HG03342 (cell line): ENCODE measurements around the gene MRPS18B.
A peak's percentile ranks its signal among the peaks of the same experiment; 100 is the strongest.
"Not testable (repeated sequence)": the region's sequence is repeated elsewhere in the genome, so short reads cannot be mapped to it uniquely, and the experiment has no call there.

Experiments
- ATAC-seq: cut with Tn5 transposase; IDR thresholded peaks from one replicate; pipeline ENCODE4 v1.9.1; 2021; ENCODE audit warnings: mild to moderate bottlenecking, moderate library complexity; ENCODE audit not compliant: unreplicated experiment

The MRPS18B gene

DNA sequence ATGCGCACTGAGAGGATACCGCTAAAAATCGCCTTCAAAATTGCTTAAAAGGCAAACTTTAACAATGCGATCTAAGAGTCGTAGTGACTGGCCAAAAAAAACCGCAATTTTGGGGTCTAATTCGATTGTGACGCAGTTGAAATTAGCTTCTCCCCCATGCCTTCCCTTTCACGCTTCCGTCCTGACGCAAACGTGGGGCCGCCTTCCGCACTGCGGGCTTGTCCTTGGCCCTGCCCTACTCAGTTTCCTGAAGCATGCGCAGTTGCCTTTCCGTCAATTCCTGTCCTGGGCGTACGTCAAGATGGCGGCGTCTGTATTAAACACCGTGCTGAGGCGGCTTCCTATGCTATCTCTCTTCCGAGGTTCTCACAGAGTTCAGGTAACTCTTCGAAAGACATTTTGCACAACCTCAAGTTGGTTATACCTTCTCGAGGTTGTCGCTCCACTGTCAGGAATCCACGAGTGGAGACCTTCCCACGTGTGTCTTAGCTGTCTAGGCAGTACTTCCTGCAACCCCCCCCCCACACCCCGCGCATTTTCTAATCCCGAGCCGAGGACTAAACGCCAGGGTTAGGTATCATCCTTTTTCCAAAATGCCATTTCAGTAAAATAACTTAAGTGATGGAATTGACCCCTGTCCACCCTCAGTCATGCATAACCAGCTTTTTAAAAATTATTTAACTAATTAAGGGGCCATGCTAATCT is at the start of gene MRPS18B:
Gene MRPS18B (plus strand): TSS at position 276 of the 705 bp plus-strand sequence. CDS start 26 bp downstream, at position 302.
- peak; percentile 63 for ATAC-seq

- ATAC-seq: no peak
Measured at GRCh38 chr6:30568245-30568644, 49.4 kb upstream of the MRPS18B start.

GRCh38 chr6:30570263-30570662 is 47.4 kb upstream of the MRPS18B start:
- ATAC-seq: no peak

DNA sequence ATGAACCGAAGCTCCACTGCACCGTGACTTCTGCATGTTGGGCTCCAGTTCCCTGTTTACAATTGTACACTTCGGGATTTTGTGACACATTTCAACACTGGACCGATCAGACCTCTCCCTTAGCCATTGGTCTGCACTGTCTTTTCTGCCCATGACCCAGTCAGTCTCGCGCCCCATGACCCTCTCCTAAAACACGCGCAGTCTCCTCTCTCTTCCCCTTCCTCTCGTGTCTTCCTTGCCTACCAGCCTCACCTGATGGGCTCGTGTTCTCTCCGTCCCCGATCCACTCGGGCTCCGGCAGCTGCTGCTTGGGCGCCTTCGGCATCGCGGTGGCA is 46.9 kb upstream of the MRPS18B start:
- peak; percentile 18 for ATAC-seq

GRCh38 chr6:30571075-30571761 is 46.4 kb upstream of the MRPS18B start, which contains the start of gene ABCF1:
Gene ABCF1, plus strand, starts transcription at chr6:30571442. Its CDS starts 46 bp downstream, at chr6:30571488.
- peak; percentile 88 for ATAC-seq

GRCh38 chr6:30571762-30572082 is 45.9 kb upstream of the MRPS18B start:
- ATAC-seq: no peak

- no peak for ATAC-seq
Measured at GRCh38 chr6:30572148-30572547, 45.5 kb upstream of the MRPS18B start.

- no peak for ATAC-seq
Measured at GRCh38 chr6:30573113-30573512, 44.5 kb upstream of the MRPS18B start.

- no peak for ATAC-seq
Measured at GRCh38 chr6:30578051-30578450, 39.6 kb upstream of the MRPS18B start.

DNA sequence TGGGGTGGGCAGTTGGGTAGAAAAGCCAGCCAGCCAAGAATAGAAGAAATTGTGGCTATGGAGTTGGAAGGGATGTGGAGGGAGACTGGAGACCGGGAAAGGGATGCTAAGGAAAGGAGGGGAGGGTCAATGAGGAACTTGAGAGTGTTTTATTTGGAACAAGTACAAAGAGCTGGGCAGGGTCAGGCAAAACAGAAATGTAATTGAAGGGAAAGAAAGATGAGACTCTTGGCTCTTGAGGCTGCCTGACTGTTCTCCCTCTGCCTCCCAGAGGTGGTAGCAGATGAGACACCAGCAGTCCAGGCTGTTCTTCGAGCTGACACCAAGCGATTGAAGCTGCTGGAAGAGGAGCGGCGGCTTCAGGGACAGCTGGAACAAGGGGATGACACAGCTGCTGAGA is 33.7 kb upstream of the MRPS18B start:
- no peak for ATAC-seq

GRCh38 chr6:30589754-30590358 is 27.8 kb upstream of the MRPS18B start:
- no peak for ATAC-seq

DNA sequence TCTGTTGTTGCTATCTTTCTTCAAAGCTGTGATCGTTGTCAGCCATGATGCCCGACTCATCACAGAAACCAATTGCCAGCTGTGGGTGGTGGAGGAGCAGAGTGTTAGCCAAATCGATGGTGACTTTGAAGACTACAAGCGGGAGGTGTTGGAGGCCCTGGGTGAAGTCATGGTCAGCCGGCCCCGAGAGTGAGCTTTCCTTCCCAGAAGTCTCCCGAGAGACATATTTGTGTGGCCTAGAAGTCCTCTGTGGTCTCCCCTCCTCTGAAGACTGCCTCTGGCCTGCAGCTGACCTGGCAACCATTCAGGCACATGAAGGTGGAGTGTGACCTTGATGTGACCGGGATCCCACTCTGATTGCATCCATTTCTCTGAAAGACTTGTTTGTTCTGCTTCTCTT is 27.1 kb upstream of the MRPS18B start:
- no peak for ATAC-seq

GRCh38 chr6:30591008-30591407 is 26.6 kb upstream of the MRPS18B start:
- ATAC-seq: no peak

DNA sequence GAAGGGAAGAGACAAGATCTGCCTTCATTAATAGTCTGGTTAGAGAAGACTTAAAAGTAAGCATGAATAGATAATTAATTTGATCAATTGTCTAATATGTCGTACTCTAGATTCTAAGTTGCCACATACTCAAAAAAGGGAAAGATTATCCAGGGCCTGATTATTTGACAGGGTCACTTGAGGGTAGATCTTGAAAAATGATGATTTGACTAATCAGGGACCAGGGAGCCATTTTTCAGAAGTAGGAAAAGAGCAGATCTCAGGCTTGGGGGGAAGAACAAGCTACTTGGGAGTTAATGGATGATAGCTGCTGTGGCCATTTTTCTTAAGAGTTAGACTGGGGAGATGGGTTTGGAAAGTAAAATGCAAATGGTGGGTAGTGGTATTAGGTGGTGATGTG is 25.4 kb upstream of the MRPS18B start:
- no peak for ATAC-seq

- not testable (repeated sequence) for ATAC-seq
Measured at GRCh38 chr6:30597315-30598144, 20.1 kb upstream of the MRPS18B start.

GRCh38 chr6:30598912-30599624 is 18.6 kb upstream of the MRPS18B start:
- ATAC-seq: no peak

DNA sequence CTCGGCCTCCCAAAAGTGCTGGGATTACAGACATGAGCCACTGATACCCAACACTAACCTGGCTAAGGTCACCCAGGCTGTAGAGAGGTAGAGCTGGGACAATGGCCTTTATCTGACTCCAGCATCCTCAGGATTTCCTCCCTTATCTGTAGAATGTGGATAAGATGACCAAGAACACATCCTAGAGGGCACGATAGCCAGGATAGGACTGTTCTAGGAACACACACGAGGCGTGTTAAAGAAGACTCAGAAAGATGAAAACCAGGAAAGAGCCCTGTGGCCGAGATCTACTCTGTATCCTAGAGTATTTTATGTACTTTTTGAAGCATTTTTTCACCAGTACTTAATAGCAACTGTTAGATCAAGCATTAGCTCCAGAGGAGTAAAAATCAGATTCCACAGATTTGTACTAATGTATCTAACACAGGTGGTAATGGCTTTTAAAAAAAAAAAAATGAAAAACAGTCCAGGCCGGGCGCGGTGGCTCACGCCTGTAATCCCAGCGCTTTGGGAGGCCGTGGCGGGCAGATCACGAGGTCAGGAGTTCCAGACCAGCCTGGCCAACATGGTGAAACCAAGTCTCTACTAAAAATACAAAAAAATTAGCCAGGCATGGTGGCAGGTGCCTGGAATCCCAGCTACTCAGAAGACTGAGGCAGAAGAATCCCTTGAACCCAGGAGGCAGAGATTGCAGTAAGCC is 17.9 kb upstream of the MRPS18B start:
- ATAC-seq: no peak

DNA sequence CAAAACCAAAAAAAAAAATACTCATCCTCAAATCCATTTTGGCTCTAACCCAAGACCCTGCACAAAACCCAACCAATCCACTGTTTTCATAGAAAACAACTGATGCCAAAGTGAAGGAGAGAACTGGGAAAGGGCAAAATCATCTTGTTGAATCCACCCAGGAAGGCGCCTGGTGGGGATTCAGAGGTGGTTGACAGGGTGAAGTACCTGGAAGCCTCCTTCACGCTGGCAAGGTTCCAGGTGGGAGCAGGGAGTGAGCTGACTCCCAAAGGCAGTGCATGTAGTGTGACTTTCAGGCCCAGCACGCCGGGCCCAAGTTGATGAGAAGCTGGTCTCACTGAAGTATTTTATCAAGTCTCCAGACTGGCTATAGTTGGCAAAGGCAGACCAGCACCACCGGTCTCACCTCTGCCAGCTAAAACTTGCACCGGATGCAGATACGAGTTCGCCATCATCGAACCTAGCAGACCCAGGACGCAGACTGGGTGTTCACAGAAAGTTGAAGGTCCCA is 17.1 kb upstream of the MRPS18B start:
- ATAC-seq: no peak

GRCh38 chr6:30601436-30601814 is 16.2 kb upstream of the MRPS18B start:
- no peak for ATAC-seq
